22Rv1 (cell line): ENCODE measurements around the gene LDLRAD4.

Experiments used
- H3K27ac ChIP-seq: fragments of 450-650 bp; 2 replicates; pipeline ENCODE4 v1.5.1; 2017
- CTCF ChIP-seq: fragments of 450-650 bp; IDR thresholded peaks from 2 replicates; pipeline ENCODE4 v1.5.1; 2017; ENCODE audit warnings: mild to moderate bottlenecking
- ZFX ChIP-seq: fragments of 450-650 bp; IDR thresholded peaks from 2 replicates; pipeline ENCODE4 v1.6.1; 2017; ENCODE audit warnings: antibody characterized with exemption, borderline replicate concordance

The LDLRAD4 gene

DNA sequence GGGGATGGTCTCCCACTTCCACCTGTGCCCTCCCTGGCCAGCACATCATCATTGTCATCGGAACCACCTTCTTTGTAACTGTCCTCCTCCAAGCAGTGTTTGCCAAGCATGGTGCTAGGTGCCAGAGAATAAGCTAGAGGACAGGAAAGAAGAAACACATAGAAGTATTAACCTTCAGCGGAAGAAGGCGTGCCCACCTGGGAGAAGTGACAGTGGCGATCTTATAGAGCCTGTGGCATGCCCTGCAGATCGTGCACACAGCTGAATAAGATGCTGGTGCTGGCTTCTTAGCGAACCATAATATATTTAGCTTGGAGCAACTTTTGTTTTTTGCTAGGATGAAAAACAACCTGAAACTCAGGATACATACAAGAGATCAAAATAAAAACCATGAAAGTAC, 359.8 kb downstream of the LDLRAD4 start:
- no peak for TF ChIP-seq CTCF
- no peak overlapping the region for H3K27ac ChIP-seq

DNA sequence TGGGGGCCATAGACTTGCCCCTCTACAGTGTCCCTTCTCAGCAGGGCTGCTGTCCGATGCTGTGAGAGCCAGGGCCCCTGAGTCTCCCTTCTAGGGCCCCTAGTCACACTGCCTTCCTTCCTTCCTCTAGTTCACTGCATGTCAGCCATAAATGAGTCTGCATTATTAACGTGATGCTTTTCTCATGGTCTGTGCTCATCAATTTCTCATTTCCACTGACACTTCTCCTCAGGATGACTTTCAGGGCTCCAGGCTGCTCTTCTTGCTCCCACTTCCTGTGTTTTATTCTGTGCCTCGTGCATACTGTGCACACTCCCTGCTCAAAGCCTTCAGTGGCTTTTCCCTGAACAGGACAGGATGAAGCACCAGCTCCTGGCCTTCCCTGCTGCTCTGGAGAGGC, 361.3 kb downstream of the LDLRAD4 start:
- no peak overlapping the region for H3K27ac ChIP-seq
- TF ChIP-seq CTCF (no peak), ZFX (no peak)

- no peak overlapping the region for H3K27ac ChIP-seq
- TF ChIP-seq CTCF, result no peak
- TF ChIP-seq ZFX, result no peak
Measured at GRCh38 chr18:13580351-13580750, 361.8 kb downstream of the LDLRAD4 start.

DNA sequence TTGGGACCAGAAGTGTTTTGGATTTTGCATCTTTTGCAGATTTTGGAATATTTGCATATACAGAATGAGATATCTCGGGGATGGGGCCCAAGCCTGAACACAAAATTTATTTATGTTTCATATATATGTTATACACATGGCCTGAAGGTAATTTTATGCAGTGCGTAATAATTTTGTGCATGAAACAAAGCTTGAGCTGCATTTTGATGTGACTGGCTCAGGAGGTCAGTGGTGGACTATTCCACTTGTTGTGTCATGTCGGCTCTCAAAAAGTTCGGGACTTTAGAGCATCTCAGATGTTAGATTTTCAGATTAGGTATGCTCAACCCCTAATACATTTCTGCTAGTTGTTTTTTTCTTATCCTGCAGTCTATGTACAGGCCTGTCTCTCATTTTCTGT, 362.4 kb downstream of the LDLRAD4 start:
- TF ChIP-seq CTCF (no peak), ZFX (no peak)
- H3K27ac ChIP-seq, result no peak overlapping the region

GRCh38 chr18:13581496-13582177, 363.1 kb downstream of the LDLRAD4 start:
- H3K27ac ChIP-seq, result no peak overlapping the region
- TF ChIP-seq ZFX, result no peak
- no peak for TF ChIP-seq CTCF

- TF ChIP-seq CTCF (no peak), ZFX (no peak)
- H3K27ac ChIP-seq, result no peak overlapping the region
Measured at GRCh38 chr18:13582178-13582670, 363.7 kb downstream of the LDLRAD4 start.

- H3K27ac ChIP-seq, result no peak overlapping the region
- TF ChIP-seq ZFX, result no peak
- TF ChIP-seq CTCF, result no peak
Measured at GRCh38 chr18:13583576-13584550, 365.3 kb downstream of the LDLRAD4 start.
